GM19023 (cell line): ENCODE results near the gene AKAP3.
A peak's percentile ranks its signal among the peaks of the same experiment; 100 is the strongest.

ENCODE experiments used
- ATAC-seq: cut with Tn5 transposase; IDR thresholded peaks from one replicate; pipeline ENCODE4 v1.9.1; 2021; ENCODE audit warnings: mild to moderate bottlenecking, moderate library complexity; ENCODE audit not compliant: unreplicated experiment

Gene AKAP3

GRCh38 chr12:4603946-4604345 is 44.9 kb downstream of the AKAP3 start:
- ATAC-seq, result no peak

GRCh38 chr12:4603421-4603820 is 45.4 kb downstream of the AKAP3 start:
- ATAC-seq, result no peak

- no peak for ATAC-seq
Measured at GRCh38 chr12:4595881-4596280, 53.0 kb downstream of the AKAP3 start.

- ATAC-seq, result no peak
Measured at GRCh38 chr12:4591180-4591687, 57.6 kb downstream of the AKAP3 start.

GRCh38 chr12:4589941-4590340 is 58.9 kb downstream of the AKAP3 start:
- ATAC-seq, result no peak

- ATAC-seq, result no peak
Measured at GRCh38 chr12:4588916-4589315, 59.9 kb downstream of the AKAP3 start.

GRCh38 chr12:4587108-4587507 is 61.7 kb downstream of the AKAP3 start:
- no peak for ATAC-seq

- ATAC-seq, result no peak
Measured at GRCh38 chr12:4586500-4586899, 62.4 kb downstream of the AKAP3 start.

- ATAC-seq, result no peak
Measured at GRCh38 chr12:4584896-4585295, 64.0 kb downstream of the AKAP3 start.

GRCh38 chr12:4584281-4584680 is 64.6 kb downstream of the AKAP3 start:
- ATAC-seq, result no peak

- no peak for ATAC-seq
Measured at GRCh38 chr12:4580281-4580688, 68.6 kb downstream of the AKAP3 start.

- no peak for ATAC-seq
Measured at GRCh38 chr12:4579305-4580102, 69.3 kb downstream of the AKAP3 start.

GRCh38 chr12:4572680-4573079 is 76.2 kb downstream of the AKAP3 start:
- no peak for ATAC-seq

GRCh38 chr12:4569261-4569660 is 79.6 kb downstream of the AKAP3 start:
- ATAC-seq, result no peak

GRCh38 chr12:4567073-4567881 is 81.6 kb downstream of the AKAP3 start:
- ATAC-seq, result peak; percentile 68

GRCh38 chr12:4566474-4566873 is 82.4 kb downstream of the AKAP3 start:
- no peak for ATAC-seq
